Measurements from ENCODE around the gene DUOXA1.
"Not testable (repeated sequence)": the region's sequence is repeated elsewhere in the genome, so short reads cannot be mapped to it uniquely, and the experiment has no call there.

Gene DUOXA1

GRCh38 chr15:45150481-45150880 is 20.8 kb upstream of the DUOXA1 start:
- DNase-seq: no peak

- DNase-seq: no peak
These were observed 19.4 kb upstream of the DUOXA1 start for GRCh38 chr15:45149060-45149459.

GRCh38 chr15:45148076-45149059 is 18.7 kb upstream of the DUOXA1 start:
- DNase-seq: no peak

DNA sequence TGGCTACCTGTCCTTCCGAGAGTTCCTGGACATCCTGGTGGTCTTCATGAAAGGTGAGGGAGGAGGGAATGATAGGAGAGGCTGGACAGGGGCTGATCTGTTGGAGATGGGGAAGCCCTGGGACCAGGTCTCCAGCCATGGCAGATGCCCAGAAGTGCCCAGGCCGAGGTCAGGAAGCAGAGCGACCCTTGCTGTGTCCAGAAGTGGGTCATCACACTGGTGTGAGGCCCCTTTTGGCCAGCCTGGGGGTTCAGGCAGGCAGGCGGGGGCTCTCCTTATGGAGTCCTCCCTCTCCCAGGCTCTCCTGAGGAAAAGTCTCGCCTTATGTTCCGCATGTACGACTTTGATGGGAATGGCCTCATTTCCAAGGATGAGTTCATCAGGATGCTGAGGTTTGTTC is 17.9 kb upstream of the DUOXA1 start:
- no peak for DNase-seq

DNA sequence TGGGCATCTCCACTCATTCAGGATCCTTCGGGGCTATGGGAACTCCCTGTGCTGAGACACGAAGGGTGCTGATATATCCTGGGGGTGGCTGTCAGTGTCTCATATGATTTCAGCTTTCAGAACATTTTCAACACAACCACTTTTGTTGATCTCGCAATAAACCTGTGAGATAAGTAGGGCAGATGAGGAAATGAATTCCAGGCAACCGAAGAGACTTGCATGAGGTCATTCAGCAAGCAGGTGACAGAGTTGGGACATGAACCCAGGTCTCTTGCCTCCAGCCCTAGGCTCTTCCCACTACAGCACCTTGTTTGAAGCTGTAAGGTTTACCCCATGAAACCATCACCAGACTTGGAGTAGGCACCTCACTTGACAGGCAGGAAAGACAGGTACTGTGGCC is 16.7 kb upstream of the DUOXA1 start:
- no peak for DNase-seq

DNA sequence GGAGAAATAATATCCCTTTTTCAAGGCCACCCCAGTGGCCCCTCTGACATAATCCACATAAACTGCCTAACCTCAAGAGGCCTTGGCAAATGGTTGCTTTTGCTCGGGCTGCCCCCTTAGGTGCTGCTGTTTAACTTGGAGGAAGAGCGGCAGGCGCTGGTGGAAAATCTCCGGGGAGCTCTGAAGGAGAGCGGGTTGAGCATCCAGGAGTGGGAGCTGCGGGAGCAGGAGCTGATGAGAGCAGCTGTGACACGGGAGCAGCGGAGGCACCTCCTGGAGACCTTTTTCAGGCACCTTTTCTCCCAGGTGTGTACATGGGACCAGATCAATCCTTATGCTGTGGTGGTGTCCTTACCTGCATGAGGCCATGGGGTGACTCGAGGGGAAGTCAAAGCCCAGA is 15.1 kb upstream of the DUOXA1 start:
- DNase-seq: no peak

- DNase-seq: no peak
These were observed 14.3 kb upstream of the DUOXA1 start for GRCh38 chr15:45143946-45144345.

- no peak for DNase-seq
These were observed 13.4 kb upstream of the DUOXA1 start for GRCh38 chr15:45143056-45143455.

DNA sequence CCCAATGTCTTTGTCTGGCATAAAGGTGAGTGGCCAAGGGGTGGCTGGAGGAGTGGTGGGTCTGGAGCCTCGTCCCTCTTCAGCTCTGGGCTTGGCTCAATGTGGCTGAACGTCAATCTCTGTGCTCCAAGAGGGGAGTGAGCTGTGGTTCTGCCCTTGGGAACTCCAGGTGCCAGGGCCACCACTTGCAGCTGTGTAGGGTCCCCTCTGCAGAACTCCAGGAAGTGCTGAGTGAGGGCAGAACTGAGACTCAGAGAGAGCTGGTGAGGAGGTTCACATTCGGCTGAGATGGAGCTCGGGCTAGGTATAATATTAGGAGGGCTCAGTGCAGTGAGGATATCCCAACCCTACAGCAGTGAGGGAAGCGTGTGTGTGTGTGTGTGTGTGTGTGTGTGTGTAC is 11.7 kb upstream of the DUOXA1 start:
- DNase-seq: no peak

GRCh38 chr15:45140557-45141250 is 11.0 kb upstream of the DUOXA1 start:
- DNase-seq: no peak

DNA sequence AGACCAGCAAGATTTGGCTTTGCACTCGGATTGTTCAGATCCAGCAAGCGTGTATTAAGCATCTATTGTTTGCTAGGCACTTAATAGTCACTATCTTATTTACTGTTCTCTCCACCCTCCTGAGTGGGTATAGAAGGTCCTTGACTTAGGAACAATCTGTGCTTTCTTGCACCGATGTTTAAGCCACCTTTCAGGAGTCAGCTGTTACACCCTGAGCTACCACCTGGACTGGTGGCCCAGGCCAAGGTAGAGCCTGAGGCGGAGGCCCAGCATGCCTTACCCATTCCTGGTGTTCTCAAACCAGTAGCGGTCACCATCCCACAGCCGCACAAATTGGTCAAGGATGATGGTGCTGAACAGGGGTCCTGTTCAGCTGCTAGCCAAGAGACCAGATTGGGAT is 10.1 kb upstream of the DUOXA1 start:
- no peak for DNase-seq

DNA sequence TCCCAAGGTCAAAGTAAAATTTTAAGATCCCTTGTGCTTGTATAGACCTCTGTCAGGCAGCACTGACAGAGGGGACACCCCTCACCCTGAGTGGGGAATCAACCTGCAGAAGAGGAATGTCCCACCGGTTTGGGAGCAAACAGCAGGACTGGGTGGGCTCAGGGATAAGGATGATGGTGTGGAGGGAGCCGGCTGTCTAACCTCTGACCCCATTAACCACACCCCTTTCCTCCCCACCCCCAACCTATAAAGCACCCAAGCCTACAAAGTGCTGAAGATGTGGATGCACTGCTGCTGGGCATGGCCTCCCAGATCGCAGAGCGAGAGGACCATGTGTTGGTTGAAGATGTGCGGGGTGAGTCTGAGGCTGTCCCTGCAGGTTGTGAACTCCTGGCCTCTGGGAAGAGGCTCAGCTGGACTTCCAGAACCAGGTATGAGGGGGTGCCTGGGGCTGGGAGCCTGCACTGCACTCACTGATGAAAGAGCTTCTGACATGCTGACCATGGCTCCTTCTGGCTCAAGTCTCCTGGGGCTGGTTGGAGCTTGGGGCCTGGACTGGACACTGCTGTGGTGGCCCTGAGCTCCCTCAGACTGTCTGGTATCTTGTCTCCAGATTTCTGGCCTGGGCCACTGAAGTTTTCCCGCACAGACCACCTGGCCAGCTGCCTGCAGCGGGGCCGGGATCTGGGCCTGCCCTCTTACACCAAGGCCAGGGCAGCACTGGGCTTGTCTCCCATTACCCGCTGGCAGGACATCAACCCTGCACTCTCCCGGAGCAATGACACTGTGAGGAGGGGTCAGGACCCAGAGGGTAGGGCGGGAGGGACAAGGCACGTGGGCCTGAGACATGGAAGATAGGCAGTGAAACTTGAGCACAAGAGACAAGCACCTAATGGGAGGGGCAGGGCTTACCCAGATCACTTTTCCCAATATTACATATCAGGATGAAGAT is 9.4 kb upstream of the DUOXA1 start:
- DNase-seq: no peak

GRCh38 chr15:45137703-45138102 is 8.0 kb upstream of the DUOXA1 start:
- no peak for DNase-seq

DNA sequence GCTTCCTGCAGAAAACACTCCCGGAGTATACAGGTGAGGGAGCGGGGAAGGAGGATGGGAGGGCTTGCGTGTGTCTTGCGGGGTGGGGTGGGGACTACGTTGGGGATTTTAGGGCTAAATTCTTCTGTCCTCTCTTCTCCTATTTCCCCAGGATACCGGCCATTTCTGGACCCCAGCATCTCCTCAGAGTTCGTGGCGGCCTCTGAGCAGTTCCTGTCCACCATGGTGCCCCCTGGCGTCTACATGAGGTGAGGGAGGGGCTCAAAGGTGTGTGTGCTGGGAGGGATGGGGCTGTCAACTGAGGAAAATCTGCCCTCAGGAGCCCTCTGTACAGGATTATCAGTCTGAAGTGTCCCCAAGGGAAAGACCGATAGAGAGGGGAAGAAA is 6.7 kb upstream of the DUOXA1 start:
- DNase-seq: no peak

GRCh38 chr15:45135705-45136377 is 6.2 kb upstream of the DUOXA1 start:
- DNase-seq: not testable (repeated sequence)

DNA sequence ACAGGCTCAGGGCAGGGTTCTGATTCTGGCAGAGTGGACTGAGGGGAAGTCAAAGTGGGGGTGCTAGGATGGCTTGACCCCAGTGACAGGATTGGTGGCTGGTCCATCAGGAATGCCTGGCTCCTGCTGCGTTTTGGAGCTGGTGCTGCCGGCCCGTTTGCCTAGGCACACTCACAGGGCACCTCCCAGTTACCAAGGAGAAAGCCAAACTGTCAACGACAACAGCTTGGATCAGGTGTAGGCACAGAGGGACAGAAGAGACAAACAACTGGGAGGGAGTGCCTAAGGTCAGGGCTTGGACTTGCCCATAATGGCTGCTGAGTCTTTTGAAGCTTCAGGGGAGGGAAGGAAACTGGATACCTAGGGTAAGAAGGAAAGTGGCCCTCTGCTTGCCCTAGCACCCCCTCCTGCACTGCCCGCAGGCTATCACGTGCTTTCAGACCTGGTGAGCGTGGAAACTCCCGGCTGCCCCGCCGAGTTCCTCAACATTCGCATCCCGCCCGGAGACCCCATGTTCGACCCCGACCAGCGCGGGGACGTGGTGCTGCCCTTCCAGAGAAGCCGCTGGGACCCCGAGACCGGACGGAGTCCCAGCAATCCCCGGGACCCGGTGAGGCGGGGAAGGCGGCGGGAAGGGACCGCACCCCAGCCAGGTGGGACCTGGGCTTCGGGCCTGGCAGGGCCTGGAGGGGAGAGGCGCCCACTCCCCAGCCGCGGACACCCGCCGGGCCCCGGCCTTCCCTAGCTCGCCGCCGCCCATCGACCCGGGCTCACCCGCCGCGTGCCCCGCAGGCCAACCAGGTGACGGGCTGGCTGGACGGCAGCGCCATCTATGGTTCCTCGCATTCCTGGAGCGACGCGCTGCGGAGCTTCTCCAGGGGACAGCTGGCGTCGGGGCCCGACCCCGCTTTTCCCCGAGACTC is 5.3 kb upstream of the DUOXA1 start:
- no peak for DNase-seq

- no peak for DNase-seq
These were observed 4.4 kb upstream of the DUOXA1 start for GRCh38 chr15:45134046-45134445.

- DNase-seq: no peak
These were observed 3.9 kb upstream of the DUOXA1 start for GRCh38 chr15:45133561-45133920.

DNA sequence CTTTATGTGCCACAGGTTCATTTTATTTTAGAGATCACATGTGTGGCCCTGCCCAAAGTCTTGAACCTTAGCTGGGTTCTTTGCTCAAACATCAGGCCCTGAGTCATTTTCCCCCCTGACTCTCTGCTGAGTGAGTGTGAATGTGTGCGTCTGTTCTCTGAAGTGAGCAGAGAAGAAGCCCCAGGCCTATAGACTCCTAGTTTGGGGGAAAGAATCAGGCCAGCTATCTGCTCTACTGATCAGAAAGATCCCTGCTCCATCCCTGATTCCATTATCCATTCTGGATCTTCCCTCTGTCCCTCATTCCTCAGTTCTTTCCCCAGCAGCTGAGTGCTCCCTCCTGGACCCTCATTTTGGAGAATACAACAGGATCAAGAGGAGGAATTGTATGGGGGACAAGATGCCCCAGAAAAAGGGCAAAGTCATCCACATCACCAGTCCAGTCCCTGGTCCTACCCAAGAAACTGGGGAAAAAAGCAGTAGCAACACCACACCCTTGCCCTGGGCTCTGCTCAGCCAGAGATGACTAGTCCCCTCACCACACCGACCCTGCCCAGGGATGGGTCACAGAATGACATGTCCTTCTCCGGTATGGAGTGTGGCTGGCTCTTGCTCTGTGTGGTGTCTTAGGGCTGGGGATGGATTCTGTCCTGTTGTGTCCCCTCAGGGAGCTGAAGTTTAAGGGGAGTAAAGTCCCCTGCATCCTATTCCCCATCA is 3.3 kb upstream of the DUOXA1 start:
- DNase-seq: no peak

DNA sequence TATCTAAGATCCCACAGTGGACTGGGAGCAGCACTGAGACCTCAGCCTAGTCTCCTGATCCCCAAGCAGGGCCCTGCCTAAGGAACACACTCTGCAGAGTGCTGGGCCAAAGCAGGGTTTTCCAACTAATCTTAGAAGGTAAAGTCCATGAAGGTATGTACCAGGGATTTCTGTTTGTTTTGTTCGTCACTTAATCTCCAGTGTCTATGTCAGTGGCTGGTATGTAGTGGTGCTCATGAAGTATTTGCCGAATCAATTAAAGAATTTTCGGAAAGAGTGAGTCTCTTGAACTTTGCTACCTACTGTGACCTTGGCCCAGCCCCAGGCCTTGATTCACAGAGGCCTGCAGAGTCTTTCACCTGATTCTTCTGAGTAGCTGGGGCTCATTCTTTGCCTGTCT is 1.8 kb upstream of the DUOXA1 start:
- no peak for DNase-seq

All from activated CD8-positive, alpha-beta memory T cell treated with anti-CD3 and anti-CD28 coated beads, Interleukin-2, amount 50 U/mL, for 4 hours (primary cell).